LNCAP (cell line): ENCODE data around the gene AFMID.

Experiments
- CTCF ChIP-seq: fragments of 450-650 bp; IDR thresholded peaks from 2 replicates; pipeline ENCODE4 v1.5.1; 2017; ENCODE audit warnings: mild to moderate bottlenecking

Gene AFMID

GRCh38 chr17:78230996-78231935 lies 44.1 kb downstream of the AFMID start, which contains the start of gene TMEM235:
TSS of gene TMEM235 (plus strand) at chr17:78231631. CDS start at chr17:78232024, 393 bp downstream.
- TF ChIP-seq CTCF: no peak

- no peak for TF ChIP-seq CTCF
Observed at GRCh38 chr17:78231991-78232858, 45.1 kb downstream of the AFMID start.

GRCh38 chr17:78232859-78233173 lies 45.7 kb downstream of the AFMID start:
- TF ChIP-seq CTCF: no peak

GRCh38 chr17:78233678-78234077 lies 46.5 kb downstream of the AFMID start:
- TF ChIP-seq CTCF: no peak

- no peak for TF ChIP-seq CTCF
Observed at GRCh38 chr17:78234261-78234865, 47.2 kb downstream of the AFMID start.

GRCh38 chr17:78235885-78236284 lies 48.7 kb downstream of the AFMID start:
- TF ChIP-seq CTCF: no peak

- no peak for TF ChIP-seq CTCF
Observed at GRCh38 chr17:78236362-78237127, 49.4 kb downstream of the AFMID start.
